HepG2 (cell line): ENCODE data around the gene EFNA3. TPM values are rescaled to one million over a fixed set of nuclear protein-coding genes. Genes with fewer than 3 reads are reported as not detected.

Experiments used
- ATAC-seq: fragments of 200-7000 bp; cut with Tn5 transposase; 3 replicates; pipeline ENCODE4 v1.9.1; 2020; ENCODE audit warnings: mild to moderate bottlenecking, moderate library complexity
- BruUV-seq: library from RNA; stranded (reverse); fragments of 400-500 nt; replicated peaks from 2 replicates; lab custom pipeline; 2021; lab: Mats Ljungman, UMichigan
- CTCF ChIA-PET: fragments of 300-600 bp; formaldehyde crosslinking; extraction: SDS; loops from one replicate; lab custom pipeline; 2021; ENCODE audit warnings: low total read pairs, inconsistent platforms, low intra/inter-chr PET ratio; lab: Yijun Ruan, JAX
- POLR2A ChIA-PET: fragments of 350-600 bp; sonication (Branson Sonifier 250); formaldehyde crosslinking; loops from one replicate; lab custom pipeline; 2020; ENCODE audit warnings: antibody characterized with exemption, inconsistent platforms; lab: Yijun Ruan, JAX
- DNase-seq: peaks from one replicate; pipeline ENCODE4 v3.0.0-alpha.2; 2015; ENCODE audit warnings: low spot score
- FAIRE-seq: peaks from 3 replicates; lab custom pipeline; 2011; peaks lifted over from hg19 to GRCh38; lab: Jason Lieb, UNC
- H2AFZ ChIP-seq: one replicate; pipeline ENCODE4 v1.6.1; 2011; ENCODE audit warnings: low read length, inconsistent platforms
- H3K27ac ChIP-seq: fragments of 300-600 bp; 3 replicates; pipeline ENCODE4 v1.8.0; 2011; ENCODE audit warnings: mixed run types, mild to moderate bottlenecking, mixed read lengths, low read length, inconsistent platforms; ENCODE audit not compliant: insufficient read depth; ENCODE audit errors: extremely low read length
- H3K27me3 ChIP-seq, 2 experiments: fragments of 200-600 bp in 1 of 2; 2 replicates in 1 of 2; 3 replicates in 1 of 2; pipeline versions ENCODE4 v1.6.0 to v1.8.0; 2011; ENCODE audit warnings: low read length in 2 of 2, mild to moderate bottlenecking in 2 of 2, moderate library complexity in 2 of 2, inconsistent platforms in 1 of 2; ENCODE audit not compliant: insufficient read depth in 2 of 2, control insufficient read depth in 1 of 2
- H3K36me3 ChIP-seq, 2 experiments: fragments of 200-600 bp in 1 of 2; replicated peaks in 1 of 2; 2 replicates in 1 of 2; 3 replicates in 1 of 2; pipeline versions ENCODE4 v1.5.1 to v1.8.0; 2011; ENCODE audit warnings: low read length in 2 of 2, inconsistent platforms in 1 of 2; ENCODE audit not compliant: insufficient read depth in 2 of 2, control insufficient read depth in 1 of 2
- H3K4me1 ChIP-seq: 2 replicates; pipeline ENCODE4 v1.5.1; 2012; ENCODE audit warnings: low read length, inconsistent platforms; ENCODE audit not compliant: insufficient read depth
- H3K4me2 ChIP-seq: 2 replicates; pipeline ENCODE4 v1.6.0; 2011; ENCODE audit warnings: low read depth, low read length, inconsistent platforms
- H3K4me3 ChIP-seq, 3 experiments: fragments of 200-600 bp in 1 of 3; sonication (generic), shearing (Covaris generic) in 1 of 3; replicated peaks in 1 of 3; 2 replicates each; pipeline ENCODE4 v1.5.1; 2011 to 2016; ENCODE audit warnings: low read length in 3 of 3, inconsistent platforms in 2 of 3, low read depth in 2 of 3, mild to moderate bottlenecking in 2 of 3, control low read depth in 1 of 3, mixed read lengths in 1 of 3; ENCODE audit not compliant: insufficient read depth in 1 of 3
- H3K79me2 ChIP-seq: one replicate; pipeline ENCODE4 v1.6.1; 2011; ENCODE audit warnings: low read length, inconsistent platforms; ENCODE audit not compliant: insufficient read depth
- H3K9ac ChIP-seq: 2 replicates; pipeline ENCODE4 v1.6.0; 2011; ENCODE audit warnings: mild to moderate bottlenecking, low read depth, low read length, inconsistent platforms; ENCODE audit not compliant: insufficient read depth
- H3K9me3 ChIP-seq: 2 replicates; pipeline ENCODE4 v1.5.1; 2012; ENCODE audit warnings: mild to moderate bottlenecking, low read length
- H4K20me1 ChIP-seq: 2 replicates; pipeline ENCODE4 v1.6.0; 2011; ENCODE audit warnings: inconsistent platforms, mild to moderate bottlenecking, low read length, moderate library complexity; ENCODE audit not compliant: insufficient read depth
- EP300 ChIP-seq, 3 experiments: sonication (generic) in 1 of 3; formaldehyde crosslinking in 1 of 3; IDR thresholded peaks; 2 replicates each; pipeline versions ENCODE4 v1.5.1 to v1.6.1; 2011 to 2020; ENCODE audit warnings: low read depth in 2 of 3, low read length in 2 of 3, borderline replicate concordance in 1 of 3, improper control_type of control experiment in 1 of 3, mild to moderate bottlenecking in 1 of 3, missing genetic modification reagents in 1 of 3, moderate library complexity in 1 of 3
- GLMP ChIP-seq: sonication (generic); formaldehyde crosslinking; IDR thresholded peaks from 2 replicates; pipeline ENCODE4 v1.9.0; 2021; ENCODE audit warnings: missing genetic modification reagents, mild to moderate bottlenecking, borderline replicate concordance
- HHEX ChIP-seq: IDR thresholded peaks from 2 replicates; pipeline ENCODE4 v1.6.1; 2016; ENCODE audit warnings: control low read depth
- RERE ChIP-seq: IDR thresholded peaks from 2 replicates; pipeline ENCODE4 v1.6.1; 2016; ENCODE audit warnings: low read depth, missing genetic modification reagents, missing compliant biosample characterization
- SETDB1 ChIP-seq: sonication (generic); formaldehyde crosslinking; IDR thresholded peaks from 2 replicates; pipeline ENCODE4 v1.5.1; 2020; ENCODE audit warnings: missing genetic modification reagents, mild to moderate bottlenecking, borderline replicate concordance
- ZNF10 ChIP-seq: sonication (generic); formaldehyde crosslinking; IDR thresholded peaks from 2 replicates; pipeline ENCODE4 v1.4.0; 2020; ENCODE audit warnings: mild to moderate bottlenecking, low read depth, missing genetic modification reagents, borderline replicate concordance
- ZNF660 ChIP-seq: sonication (generic); formaldehyde crosslinking; IDR thresholded peaks from 2 replicates; pipeline ENCODE4 v1.5.1; 2020; ENCODE audit warnings: mild to moderate bottlenecking, low read depth, missing genetic modification reagents, borderline replicate concordance
- WGBS: methylation state at CpG from one replicate; pipeline ENCODE4 v1.1.6; 2017; ENCODE audit warnings: low lambda C conversion rate; 5-methylcytosine and 5-hydroxymethylcytosine counted together
- in situ Hi-C: cut with HindIII; loops from 2 replicates; pipeline ENCODE4 v1.10.0; 2017; ENCODE audit warnings: low pct_unique_long_range_greater_than_20kb; ENCODE audit not compliant: extremely low pct_ligation_motif_present
- intact Hi-C: fragments of 100-400 bp; cut with micrococcal nuclease; formaldehyde crosslinking; loops from one replicate; pipeline ENCODE4 v1.10.0; 2022; ENCODE audit not compliant: unreplicated experiment
- polyA plus RNA-seq, 8 experiments: library from polyadenylated mRNA; depleted of rRNA in 3 of 8; stranded (reverse) in 7 of 8; unstranded in 1 of 8; fragments of >200 nt; fragmentation: Illumina TruSeq in 4 of 8; extraction: Trizol in 4 of 8; gene quantifications; 2 replicates each; pipeline versions ENCODE4 v1.2.1 to v1.2.3, GENCODE V29; 2011 to 2016; ENCODE audit warnings: low read depth in 4 of 8, missing spikeins in 1 of 8, mixed read lengths in 1 of 8; ENCODE audit not compliant: insufficient read depth in 1 of 8
- total RNA-seq, 5 experiments: library from RNA; depleted of rRNA; stranded (reverse); fragments of >200 nt; fragmentation: Illumina TruSeq; extraction: Trizol; gene quantifications; 2 replicates each; pipeline ENCODE4 v1.2.3, GENCODE V29; 2016; ENCODE audit warnings: low read depth in 1 of 5
- TF ChIP-seq, protein P1 (sequence below): sonication (generic); formaldehyde crosslinking; IDR thresholded peaks from 2 replicates; pipeline ENCODE4 v1.4.0; 2020; ENCODE audit warnings: missing genetic modification reagents

Gene EFNA3
- total and polyA plus RNA-seq, 2 of the 13 experiments (the other 11 are each of a cell fraction or from before 2014, with no cell fraction given): 1.0 to 5.7 TPM

GRCh38 chr1:155086856-155087535, 8.4 kb downstream of the EFNA3 start (continued):
- TF ChIP-seq, protein P1, sequence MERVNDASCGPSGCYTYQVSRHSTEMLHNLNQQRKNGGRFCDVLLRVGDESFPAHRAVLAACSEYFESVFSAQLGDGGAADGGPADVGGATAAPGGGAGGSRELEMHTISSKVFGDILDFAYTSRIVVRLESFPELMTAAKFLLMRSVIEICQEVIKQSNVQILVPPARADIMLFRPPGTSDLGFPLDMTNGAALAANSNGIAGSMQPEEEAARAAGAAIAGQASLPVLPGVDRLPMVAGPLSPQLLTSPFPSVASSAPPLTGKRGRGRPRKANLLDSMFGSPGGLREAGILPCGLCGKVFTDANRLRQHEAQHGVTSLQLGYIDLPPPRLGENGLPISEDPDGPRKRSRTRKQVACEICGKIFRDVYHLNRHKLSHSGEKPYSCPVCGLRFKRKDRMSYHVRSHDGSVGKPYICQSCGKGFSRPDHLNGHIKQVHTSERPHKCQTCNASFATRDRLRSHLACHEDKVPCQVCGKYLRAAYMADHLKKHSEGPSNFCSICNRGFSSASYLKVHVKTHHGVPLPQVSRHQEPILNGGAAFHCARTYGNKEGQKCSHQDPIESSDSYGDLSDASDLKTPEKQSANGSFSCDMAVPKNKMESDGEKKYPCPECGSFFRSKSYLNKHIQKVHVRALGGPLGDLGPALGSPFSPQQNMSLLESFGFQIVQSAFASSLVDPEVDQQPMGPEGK (CRISPR knock-in tag): no peak

- peak; percentile 79 for ATAC-seq
- Histone ChIP-seq H2AFZ (no peak overlapping the region), H3K27me3 (peaks cover 0 to 2% of the 10 kb centered on the region in 2 experiments; a peak in 1 of 5 replicates), H3K79me2 (no peaks in the 10 kb centered on the region), H3K9me3 (no peaks in the 10 kb centered on the region), H3K9ac (peak overlapping the region; percentile 30; the same call in 1 of the 2 replicates), H4K20me1 (no peaks in the 10 kb centered on the region), H3K36me3 (no peaks in the 10 kb centered on the region), H3K4me2 (peak overlapping the region; percentile 75), H3K4me1 (peaks cover 77% of the 10 kb centered on the region), H3K27ac (peak overlapping the region; percentile 52), H3K4me3 (peak overlapping the region in 2 of 3 experiments; percentile 9 to 54; a peak in 2 of 6 replicates)
- ChIA-PET CTCF (interaction anchor here (4.7 to 6.6 kb wide), 2 partner anchors 44 to 76 kb away, joined by 18 to 165 read pairs; partner anchors contain the start of gene SLC50A1), POLR2A (interaction anchor here (0.6 to 2.2 kb wide), 15 partner anchors 9 to 121 kb away, joined by 3 to 75 read pairs (median 4); partner anchors contain the start of genes ADAM15, EFNA1, KRTCAP2 and SHC1)
- BruUV-seq: no TSS peak
- 13% methylated on average over 23 of the region's 29 CpGs for WGBS
- intact Hi-C loops: loop anchor here (5.0 kb wide), 1 partner anchor 36 kb away; the partner anchor contains the start of gene EFNA1
- FAIRE-seq: peak; percentile 68
- peak; percentile 78 for DNase-seq
- in situ Hi-C loops: loop anchor here (5.0 kb wide), 2 partner anchors 36 to 76 kb away; partner anchors contain the start of gene EFNA1
- TF ChIP-seq GLMP (CRISPR knock-in tag) (no peak), EP300 (IDR thresholded peaks at IDR 0.05; ENCODE audit: low read depth in 2 of 2, low read length in 2 of 2) (no peak; a peak in 1 of 4 replicates), EP300 (CRISPR knock-in tag; IDR thresholded peaks at IDR 0.05; ENCODE audit: borderline replicate concordance) (peak; percentile 36; the same call in 1 of the 2 replicates), ZNF10 (CRISPR knock-in tag) (no peak), SETDB1 (no peak), RERE (CRISPR knock-in tag) (peak; percentile 25; the same call in 1 of the 2 replicates), HHEX (no peak), ZNF660 (CRISPR knock-in tag) (no peak)
Measured at GRCh38 chr1:155091071-155092051, 12.7 kb downstream of the EFNA3 start.
